Measurements from ENCODE around the gene ZNF468.
"Not testable (repeated sequence)": the region's sequence is repeated elsewhere in the genome, so short reads cannot be mapped to it uniquely, and the experiment has no call there.

Gene ZNF468

DNA sequence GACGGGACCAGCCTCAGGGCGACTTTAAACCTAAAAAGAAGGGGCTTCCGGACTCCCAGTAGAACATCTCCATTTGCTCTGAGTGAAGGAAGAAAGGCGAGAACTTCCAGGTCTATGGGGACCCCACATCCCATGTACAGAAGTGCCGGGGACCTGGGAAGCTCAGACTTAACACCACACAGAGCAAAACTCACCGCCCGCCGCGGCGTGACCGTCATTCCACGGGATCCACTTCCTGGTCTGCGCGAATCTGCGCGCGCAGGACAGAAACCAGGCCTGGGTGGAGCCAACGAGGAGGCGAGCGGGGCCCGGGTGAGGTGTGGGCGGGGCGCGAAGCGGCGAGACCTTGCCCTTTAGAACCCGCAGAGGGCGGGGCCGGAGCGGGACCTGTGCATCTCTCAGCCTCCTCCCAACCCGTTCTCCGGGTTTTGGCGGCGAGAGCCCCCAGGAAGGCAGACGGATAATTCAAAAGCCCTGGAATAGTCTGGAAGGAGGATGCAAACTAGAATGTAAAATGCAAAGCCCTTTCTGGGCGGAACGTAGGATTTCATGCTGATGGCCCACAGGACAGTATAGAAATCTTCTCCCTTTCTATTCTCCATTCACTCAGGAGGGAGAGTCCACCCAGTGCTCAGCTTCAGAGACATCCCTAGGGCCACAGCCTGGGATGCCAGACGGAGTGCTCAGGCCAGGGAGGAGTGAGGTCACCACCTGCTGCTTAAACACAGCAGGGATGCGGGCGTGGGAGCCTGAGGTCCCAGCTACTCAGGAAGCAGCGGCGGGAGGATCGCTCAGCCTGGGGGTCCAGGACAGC is at the start of gene ZNF468:
TSS of gene ZNF468 (minus strand) at position 242 of the 814 bp plus-strand sequence. CDS start 3,347 bp downstream, outside the sequence.
- peak; percentile 23 for DNase-seq (ENCODE audit: low spot score)
- FAIRE-seq = not testable (repeated sequence)

DNA sequence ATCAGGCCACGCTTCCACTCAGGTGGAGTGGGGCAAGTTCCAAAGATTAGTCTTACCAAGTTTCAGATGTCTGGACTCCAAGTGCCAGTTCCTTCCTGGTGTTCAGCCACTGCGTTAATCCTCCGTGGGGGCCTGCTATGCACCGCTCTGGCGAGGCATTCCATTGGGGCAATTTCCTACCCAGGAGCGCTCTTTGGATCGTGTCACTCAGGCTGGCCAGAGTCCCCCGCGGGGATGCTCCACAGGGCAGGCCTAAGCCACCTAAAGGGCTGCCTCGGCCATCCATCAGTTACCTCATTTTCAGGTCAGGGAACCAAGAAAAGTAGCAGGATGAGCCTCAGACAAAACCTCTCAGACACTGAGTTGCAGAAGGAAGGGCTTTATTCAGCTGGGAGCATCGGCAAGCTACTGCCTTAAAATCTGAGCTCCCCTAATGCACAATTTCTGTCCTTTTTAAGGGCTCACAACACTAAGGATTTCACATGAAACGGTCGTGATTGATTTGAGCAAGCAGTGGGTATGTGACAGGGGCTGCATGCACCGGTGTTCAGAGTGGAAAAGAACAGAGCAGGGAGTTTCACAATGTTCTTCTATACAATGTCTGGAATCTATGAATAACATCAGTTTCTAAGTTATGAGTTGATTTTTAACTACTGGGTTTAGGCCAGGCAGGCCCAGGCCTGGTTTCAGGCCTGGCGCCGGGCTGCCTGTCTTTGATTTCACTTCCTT is 46.8 kb upstream of the ZNF468 start:
- DNase-seq (ENCODE audit: low spot score); FAIRE-seq: not testable (repeated sequence)

DNA sequence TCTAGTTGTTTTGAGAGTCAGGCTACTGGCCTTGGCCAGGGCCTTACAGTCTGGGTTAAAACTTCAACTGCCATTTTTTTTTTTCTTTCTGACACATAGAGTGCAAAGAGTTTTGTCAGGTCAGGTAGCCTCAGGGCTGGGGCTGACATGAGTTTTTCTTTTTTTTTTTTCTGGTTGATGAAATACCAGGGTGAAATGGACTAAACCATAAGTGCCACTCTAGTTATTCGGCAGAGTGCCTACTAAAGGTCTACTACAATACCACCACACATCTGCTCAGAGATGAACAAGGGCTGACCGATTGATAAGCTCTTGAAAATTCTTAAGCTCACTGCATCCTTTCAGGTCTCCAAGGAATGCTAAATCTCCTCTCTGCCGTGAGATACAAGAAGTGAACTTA is 44.4 kb upstream of the ZNF468 start:
- FAIRE-seq (no peak), DNase-seq (ENCODE audit: low spot score) (no peak)

DNA sequence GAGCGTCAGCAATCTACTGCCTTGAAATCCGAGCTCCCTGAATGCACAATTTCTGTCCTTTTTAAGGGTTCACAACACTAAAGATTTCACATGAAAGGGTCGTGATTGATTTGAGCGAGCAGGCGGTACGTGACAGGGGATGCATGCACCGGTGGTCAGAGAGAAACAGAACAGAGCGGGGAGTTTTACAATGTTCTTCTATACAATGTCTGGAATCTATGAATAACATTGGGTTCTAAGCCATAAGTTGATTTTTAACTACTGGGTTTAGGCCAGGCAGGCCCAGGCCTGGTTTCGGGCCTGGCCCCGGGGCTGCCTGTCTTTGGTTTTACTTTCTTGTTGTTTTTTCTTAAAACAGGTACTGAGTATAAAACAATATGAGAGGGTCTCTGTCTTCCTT is 41.2 kb upstream of the ZNF468 start:
- not testable (repeated sequence) for DNase-seq (ENCODE audit: low spot score); FAIRE-seq

DNA sequence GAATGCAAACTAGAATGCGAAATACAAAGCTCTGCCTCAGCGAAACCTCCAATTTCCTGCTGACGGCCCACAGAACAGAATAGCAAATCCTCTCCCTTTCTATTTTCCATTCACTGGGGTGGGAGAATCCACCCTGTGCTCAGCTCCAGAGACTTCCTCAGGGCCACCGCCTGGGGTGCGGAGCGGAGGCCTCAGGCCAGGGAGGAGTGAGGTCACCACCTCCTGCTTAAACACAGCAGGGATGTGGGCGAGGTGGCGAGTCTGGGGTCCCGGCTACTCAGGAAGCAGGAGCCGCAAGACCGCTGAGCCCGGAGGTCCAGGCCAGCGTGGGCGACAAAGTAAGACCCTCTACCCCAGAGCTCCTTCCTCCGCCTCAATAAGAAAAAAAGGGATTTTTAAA is 40.7 kb upstream of the ZNF468 start:
- DNase-seq (ENCODE audit: low spot score) (no peak), FAIRE-seq (no peak)

DNA sequence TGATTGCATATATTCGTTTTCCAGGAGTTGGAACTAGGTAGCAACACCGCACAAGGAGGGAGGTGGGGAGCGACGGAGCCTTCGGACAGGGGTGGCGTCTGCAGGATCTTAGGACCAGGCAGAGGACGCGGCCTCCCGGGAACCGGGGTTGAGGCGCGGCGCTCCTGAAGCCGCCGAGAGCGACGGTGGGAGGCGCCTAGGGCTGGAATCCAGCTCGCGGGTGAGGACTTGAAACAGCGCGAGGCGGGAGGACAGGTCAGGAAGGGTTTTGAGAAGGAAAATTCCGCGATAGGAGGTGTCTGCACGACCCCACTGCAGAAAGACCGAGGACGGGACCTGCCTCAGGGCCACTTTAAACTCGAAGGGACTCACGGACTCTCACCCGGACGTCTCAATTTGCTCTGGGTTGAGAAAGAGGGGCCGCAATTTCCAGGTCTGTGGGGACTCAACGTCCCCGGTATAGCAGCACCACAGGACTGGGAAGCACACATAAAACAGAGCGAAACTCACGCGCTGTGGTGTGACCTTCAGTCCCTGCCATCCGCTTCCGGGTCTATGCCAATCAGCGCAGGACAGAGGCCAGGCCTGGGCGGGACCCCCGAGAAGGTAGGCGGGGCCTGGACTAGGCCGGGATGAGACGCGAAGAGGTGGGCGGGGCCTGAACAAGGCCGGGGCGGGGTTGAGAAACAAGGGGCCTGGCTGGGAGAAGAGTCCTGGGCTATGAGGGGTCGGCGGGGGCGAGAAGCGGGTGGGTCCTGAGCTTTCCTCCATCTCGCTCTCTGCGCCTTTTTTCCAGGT is 39.9 kb upstream of the ZNF468 start, which contains the start of gene ZNF320:
TSS of gene ZNF320 (minus strand) at position 498 of the 798 bp plus-strand sequence. CDS start 7,380 bp downstream, outside the sequence.
- FAIRE-seq (peak; percentile 89), DNase-seq (ENCODE audit: low spot score) (peak; percentile 97)

DNA sequence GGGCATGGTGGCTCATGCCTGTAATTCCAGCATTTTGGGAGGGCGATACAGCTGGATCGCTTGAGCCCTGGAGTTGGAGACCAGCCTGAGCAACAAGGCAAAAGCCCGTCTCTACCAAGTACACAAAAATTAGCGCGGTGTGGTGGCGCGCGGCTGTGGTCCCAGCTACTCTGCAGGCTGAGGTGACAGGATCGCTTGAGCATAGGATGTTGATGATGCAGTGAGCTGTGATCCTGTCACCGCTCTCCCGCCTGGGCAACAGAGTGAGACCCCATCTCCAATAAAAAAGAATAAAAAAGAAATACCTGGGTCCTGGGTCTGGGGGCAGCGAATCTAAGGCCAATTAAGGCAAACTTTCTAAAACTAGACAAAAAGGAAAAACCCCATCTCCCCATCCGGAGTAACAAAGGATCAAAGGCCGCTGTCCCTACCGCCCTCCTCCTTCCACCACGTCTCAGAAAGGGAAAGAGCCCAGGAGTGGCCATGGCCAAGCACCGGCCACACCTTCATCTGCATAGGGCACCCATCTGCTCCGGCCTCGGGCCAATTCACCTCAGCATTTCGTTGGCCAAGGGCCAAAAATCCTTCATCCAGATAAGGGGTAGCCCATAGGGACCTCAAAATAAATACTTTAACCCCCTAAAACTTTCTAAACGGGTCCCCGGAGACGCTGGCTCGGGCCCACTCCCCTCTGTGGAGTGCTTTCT is 39.2 kb upstream of the ZNF468 start:
- no peak for FAIRE-seq

DNA sequence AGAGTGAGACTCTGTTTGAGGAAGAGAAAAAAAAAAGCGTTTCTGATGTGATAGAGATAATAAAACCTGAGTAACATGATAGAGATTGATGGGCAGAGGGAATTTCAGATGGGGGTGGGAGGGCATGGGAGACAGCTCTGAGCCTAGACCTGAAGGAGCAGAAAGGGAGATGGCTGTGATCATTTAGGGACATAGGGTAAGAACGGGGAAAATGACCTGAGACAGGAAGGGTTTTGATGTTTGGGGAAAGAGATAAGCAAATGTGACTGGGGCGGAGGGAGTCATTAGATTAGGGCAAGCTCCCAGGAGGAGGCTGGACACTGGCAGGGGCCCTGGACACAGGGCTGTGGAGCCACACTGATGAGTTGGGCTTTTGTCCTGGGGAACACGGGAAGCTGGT is 33.9 kb upstream of the ZNF468 start:
- DNase-seq (ENCODE audit: low spot score) = no peak
- FAIRE-seq = no peak

More for the DNA sequence above, 39.2 kb upstream of the ZNF468 start:
- peak; percentile 30 for DNase-seq (ENCODE audit: low spot score)

DNA sequence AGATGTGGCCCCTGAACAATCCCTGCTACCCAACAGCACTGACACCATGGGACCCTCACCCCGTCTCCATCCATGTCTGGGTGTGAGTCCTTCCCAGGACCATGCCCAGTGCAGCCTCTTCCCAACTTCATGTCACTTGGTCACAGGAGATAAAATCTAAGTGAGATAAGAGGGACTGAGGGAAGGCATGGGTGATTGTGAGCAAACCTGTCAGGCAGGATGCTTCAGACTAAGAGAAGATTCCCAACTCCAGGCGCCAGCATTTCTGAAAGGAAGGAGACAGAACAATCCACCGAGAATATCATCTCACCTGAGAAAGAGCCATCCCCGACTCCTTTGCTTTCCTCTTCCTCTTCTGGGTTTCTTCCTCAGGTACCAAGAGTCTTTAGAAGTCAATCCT is 32.5 kb upstream of the ZNF468 start:
- no peak for FAIRE-seq

DNA sequence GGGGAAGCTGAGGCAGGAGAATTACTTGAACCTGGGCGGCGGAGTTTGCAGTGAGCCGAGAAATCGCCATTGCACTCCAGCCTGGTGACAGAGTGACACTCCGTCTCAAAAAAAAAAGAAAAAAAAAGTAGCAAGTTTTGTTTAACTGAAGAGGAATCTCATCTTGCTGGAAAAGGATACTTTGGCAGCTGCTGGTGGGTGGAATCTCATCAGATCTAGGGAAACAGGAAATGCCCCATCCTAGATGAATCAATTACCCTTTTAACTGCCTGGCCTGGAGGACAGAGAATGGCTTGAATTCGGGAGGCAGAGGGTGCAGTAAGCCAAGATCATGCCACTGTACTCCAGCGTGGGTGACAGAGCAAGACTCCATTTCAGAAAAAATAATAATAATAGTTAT is 31.7 kb upstream of the ZNF468 start:
- FAIRE-seq (no peak), DNase-seq (ENCODE audit: low spot score) (no peak)

More for the DNA sequence above, 32.5 kb upstream of the ZNF468 start:
- no peak for DNase-seq (ENCODE audit: low spot score)

DNA sequence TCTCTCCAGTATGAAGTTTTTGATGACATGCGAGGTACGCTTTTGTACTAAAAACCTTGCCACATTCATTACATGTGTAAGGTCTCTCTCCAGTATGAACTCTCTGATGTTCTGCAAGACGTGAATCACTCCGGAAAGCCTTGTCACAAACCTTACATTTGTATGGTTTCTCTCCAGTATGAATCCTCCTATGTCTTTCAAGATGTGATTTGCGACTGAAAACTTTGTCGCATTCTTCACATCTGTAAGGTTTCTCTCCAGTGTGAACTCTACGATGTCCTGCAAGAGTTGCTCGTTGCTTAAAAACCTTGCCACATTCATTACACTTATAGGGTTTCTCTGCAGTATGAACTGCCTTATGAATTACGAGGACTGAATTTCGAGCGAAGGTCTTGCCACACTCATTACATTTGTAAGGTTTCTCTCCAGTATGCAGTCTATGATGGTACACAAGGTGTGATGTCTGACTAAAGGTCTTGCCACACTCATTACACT is 23.5 kb upstream of the ZNF468 start:
- no peak for FAIRE-seq
- no peak for DNase-seq (ENCODE audit: low spot score)

DNA sequence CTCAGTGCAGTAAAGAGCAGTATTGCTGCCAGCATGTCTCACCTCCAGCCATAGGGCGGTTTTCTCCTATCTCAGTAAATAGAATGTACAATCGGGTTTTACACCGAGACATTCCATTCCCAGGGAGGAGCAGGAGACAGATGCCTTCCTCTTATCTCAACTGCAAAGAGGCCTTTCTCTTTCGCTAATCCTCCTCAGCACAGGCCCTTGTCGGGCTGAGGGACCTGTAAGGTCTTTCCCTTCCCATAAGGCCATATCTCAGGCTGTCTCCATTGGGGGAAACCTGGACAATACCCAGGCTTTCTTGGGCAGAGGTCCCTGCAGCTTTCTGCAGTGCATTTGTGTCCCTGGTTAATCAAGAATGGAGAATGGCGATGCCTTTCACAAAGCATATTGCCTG is 15.6 kb upstream of the ZNF468 start:
- FAIRE-seq; DNase-seq (ENCODE audit: low spot score): not testable (repeated sequence)

DNA sequence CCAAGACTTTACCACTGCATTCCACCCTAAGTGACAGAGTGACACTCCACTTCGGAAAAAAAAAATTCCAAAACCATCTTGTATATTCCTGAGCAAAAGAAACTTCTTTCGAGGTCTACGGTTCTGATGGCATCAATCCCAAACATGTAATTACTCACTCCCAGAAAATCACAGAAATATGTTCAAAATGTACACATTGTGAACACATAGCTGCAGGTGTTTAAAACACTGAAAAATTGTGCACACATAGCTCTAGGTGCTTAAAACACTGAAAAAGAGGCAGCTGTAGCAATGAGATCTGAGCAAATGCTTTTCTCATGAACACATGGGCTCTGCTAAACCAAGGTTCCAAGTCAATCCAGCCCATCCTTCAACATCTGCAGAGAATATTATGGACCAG is 14.0 kb upstream of the ZNF468 start:
- FAIRE-seq = no peak
- no peak for DNase-seq (ENCODE audit: low spot score)

DNA sequence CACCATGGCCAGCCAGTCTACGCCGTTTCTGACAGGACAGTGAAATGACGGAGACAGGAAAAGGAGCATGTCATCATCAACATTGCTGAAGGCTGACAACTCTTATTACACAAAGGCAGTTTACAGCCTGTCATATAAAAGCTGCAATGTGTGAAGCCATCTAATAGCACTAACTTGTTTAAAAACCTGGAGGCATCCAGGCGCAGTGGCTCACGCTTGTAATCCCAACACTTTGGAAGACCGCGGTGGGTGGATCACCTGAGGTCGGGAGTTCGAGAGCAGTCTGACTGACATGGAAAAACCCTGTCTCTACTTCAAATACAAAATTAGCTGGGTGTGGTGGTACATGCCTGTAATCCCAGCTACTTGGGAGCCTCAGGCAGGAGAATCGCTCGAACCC is 10.6 kb upstream of the ZNF468 start:
- FAIRE-seq; DNase-seq (ENCODE audit: low spot score): not testable (repeated sequence)

DNA sequence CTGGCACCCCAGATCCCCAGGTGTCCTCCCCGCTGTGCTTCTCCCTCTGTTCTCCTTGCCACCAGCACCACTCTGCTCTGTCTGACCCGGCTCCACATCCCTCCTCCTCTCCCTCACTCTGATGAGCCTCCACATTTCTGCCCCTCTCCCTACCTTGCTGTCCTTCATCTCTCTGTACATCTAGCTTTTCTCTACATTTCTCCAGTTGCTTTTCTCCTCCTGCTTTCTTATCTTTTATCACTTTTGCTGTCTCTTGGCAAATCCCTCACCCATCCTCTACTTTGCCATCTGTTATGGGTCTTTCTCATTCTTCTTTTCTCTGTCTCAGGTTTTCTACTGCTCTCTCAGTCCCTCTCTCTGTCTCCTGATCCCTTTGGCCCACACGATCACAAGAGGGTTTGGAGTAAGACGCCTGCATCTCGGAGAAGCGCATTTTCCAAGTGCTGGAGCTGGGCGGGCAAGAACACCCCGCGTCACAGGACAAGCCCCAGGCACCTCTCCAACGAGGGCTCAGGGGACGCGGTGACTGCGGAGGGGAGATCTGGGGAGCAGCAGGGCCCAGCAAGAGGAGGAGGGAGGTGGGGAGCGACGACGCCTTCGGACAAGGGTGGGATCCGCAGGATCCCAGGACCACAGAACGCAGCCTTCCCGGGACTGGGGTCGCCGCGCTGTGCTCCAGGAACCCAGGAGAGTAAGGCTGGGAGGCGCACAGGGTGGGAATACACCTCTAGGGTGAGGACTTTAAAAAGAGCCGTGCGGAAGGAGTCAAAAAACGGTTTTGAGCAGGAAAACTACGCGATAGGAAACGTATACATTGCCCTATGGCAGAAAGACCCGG is 660 bp downstream of the ZNF468 start:
- not testable (repeated sequence) for FAIRE-seq
- peak; percentile 2 for DNase-seq (ENCODE audit: low spot score)

DNA sequence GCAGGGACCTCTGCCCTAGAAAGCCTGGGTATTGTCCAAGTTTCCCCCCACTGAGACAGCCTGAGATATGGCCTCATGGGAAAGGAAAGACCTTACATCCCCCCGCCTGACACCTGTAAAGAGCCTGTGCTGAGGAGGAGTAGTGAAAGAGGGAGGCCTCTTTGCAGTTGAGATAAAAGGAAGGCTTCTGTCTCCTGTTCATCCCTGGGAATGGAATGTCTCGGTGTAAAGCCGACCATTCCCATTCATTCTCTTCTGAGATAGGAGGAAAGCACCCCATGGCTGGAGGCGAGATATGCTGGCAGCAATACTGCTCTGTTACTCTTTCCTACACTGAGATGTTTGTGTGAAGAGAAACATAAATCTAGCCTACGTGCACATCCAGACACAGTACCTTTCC is 10.1 kb downstream of the ZNF468 start:
- FAIRE-seq; DNase-seq (ENCODE audit: low spot score): not testable (repeated sequence)

DNA sequence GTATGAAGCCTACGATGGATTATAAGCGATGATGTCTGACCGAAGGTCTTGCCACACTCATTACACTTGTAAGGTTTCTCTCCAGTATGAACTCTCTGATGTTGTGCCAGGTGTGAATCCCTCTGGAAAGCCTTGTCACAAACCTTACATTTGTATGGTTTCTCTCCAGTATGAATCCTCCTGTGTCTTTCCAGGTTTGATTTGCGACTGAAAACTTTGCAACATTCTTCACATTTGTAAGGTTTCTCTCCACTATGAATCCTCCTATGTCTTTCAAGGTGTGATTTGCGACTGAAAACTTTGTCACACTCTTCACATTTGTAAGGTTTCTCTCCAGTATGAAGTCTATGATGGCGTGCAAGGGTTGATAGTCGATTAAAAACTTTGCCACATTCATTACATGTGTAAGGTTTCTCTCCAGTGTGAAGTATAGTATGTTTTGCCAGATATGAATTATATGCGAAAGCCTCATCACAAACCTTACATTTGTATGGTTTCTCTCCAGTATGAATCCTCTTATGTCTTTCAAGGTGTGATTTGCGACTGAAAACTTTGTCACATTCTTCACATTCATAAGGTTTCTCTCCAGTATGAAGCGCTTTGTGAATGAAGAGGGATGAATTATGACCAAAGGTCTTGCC is 16.5 kb downstream of the ZNF468 start:
- DNase-seq (ENCODE audit: low spot score); FAIRE-seq: not testable (repeated sequence)

DNA sequence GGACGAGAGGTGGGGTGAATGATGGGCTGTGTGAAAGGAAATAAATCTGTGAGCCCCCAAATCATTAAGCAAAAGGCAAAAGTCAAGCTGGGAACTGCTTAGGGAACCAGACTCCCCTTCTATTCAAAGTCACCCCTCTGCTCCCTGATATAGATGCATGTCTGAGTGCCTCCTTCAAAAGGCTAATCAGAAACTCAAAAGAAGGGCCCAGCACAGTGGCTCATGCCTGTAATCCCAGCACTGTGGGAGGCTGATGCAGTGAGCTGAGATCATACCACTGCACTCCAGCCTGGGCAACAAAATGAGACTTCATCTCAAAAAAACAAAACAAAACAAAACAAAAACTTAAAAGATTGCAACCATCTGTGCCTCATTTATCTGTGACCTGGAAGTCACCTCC is 23.1 kb downstream of the ZNF468 start:
- not testable (repeated sequence) for DNase-seq (ENCODE audit: low spot score); FAIRE-seq

DNA sequence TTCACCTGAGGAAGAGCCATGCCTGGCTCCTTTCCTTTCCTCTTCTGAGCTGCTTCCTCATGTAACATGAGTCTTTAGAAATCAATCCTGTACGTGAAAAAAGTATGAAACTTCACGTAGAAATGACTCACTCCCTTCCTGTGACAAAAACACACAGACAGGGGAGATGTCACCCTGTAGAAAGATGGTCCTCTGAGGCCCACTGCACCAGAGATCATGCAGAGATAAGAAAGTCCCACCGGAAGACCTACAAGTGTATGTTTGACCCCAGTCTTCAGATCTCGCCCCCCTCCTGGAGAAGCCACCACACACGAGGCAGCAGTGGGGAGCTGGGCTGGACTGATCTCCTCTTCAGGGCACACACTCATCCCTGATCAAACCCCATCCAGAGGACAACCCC is 23.9 kb downstream of the ZNF468 start:
- FAIRE-seq; DNase-seq (ENCODE audit: low spot score): not testable (repeated sequence)

Measured in urothelium cell line (cell line).